Dermis blood vessel endothelial cell (primary cell): Measurements from ENCODE around the gene THPO. TPM values are rescaled to one million over a fixed set of nuclear protein-coding genes. Genes with fewer than 3 reads are reported as not detected.

Experiments used
- DNase-seq: peaks from one replicate; pipeline ENCODE4 v3.0.0; 2010
- total RNA-seq: library from RNA; depleted of rRNA; stranded (reverse); fragments of >200 nt; gene quantifications from 2 replicates; pipeline ENCODE4 v1.2.3, GENCODE V29; 2014

Gene THPO
- total RNA-seq: not detected in 2 replicates

DNA sequence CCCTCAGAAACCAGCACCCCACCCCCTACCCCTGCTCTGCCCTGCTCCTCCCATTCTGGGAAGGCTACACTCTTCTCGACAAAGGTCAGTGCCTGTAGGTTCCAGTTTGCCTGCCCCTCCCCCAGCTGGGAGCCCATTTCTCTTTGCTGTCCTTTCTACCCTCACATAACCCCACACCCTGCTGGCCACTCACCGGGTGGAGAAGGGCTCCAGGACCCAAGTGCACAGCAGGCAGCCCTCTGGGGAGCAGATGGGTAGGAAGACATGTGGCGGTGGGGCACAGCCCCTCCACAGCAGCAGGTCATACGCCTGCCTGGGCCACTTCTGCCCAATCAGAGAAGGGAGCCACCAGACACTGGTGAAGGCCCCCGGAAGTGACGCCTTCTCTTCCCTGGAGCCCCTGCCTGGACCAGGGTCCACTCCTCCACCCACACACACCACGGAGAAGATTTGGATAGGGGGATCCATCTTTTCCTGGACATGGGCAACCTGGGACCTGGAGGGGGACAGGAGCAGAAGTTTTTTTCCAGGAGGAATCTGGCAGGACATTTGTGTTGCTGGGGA, at the start of gene THPO:
THPO (minus strand) TSS at position 326 of the 564 bp plus-strand sequence. CDS start 1,948 bp downstream, outside the sequence.
- DNase-seq: no peak

- DNase-seq: peak; percentile 28
These were observed 48.7 kb upstream of the THPO start for GRCh38 chr3:184426691-184427141.

- no peak for DNase-seq
These were observed 45.6 kb upstream of the THPO start for GRCh38 chr3:184423561-184423960.

GRCh38 chr3:184419171-184419570, 41.2 kb upstream of the THPO start:
- DNase-seq: no peak

- peak; percentile 84 for DNase-seq
These were observed 39.8 kb upstream of the THPO start for GRCh38 chr3:184417619-184418327.

GRCh38 chr3:184415203-184415490, 37.1 kb upstream of the THPO start:
- no peak for DNase-seq

DNA sequence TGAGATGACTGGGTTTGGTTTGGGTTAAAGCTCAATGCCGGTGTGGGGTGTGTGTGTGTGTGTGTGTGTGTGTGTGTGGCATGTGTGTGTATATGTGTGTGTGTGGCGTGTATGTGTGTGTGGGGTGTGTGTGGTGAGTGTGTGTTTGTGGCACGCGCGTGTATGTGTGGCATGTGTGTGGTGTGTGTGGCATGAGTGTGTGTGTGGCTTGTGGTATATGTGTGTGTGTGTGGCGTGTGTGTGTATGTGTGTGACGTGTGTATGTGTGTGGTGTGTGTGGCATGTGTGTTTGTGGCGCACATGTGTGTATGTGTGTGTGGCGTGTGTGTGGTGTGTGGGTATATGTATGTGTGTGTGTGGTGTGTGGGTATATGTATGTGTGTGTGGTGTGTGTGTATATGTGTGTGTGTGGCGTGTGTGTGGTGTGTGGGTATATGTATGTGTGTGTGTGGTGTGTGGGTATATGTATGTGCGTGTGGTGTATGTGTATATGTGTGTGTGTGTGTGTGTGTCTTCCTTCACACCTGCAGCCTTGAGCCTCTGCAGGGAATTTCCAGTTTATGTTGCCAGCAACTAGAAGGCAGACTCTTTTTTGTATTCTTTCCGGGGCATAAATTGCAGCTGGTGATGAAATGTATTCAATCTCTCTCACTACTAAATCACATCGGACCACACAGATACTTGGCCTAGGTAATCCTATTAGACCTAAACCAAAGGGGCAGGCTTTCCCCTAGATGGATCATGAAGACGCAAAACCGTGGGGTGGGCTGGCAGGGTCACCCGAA, 36.6 kb upstream of the THPO start:
- no peak for DNase-seq

- no peak for DNase-seq
These were observed 32.0 kb upstream of the THPO start for GRCh38 chr3:184409946-184410500.

- DNase-seq: no peak
These were observed 31.4 kb upstream of the THPO start for GRCh38 chr3:184409331-184409926.

- DNase-seq: no peak
These were observed 27.3 kb upstream of the THPO start for GRCh38 chr3:184405075-184406030.

DNA sequence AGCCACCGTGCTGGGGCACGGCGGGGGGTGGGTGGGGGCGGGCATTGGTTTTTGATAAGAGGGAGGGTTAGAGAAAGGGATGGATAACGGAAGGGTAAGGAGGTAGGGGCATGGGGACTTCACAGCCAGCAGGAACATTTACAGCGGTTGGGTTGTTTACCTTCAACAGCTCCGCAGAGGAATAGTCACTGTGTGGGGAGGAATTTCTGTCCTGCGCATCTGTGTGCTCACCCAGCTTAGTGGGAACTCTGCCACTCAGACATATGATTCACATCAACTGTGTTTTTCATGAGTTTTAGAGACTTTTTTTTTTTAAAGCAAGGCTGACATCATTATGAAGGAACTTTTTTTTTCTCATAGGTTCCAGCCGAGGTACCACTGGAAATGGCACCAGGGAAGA, 21.4 kb upstream of the THPO start:
- peak; percentile 16 for DNase-seq

- no peak for DNase-seq
These were observed 17.3 kb upstream of the THPO start for GRCh38 chr3:184395320-184395660.

GRCh38 chr3:184391266-184391665, 13.3 kb upstream of the THPO start:
- no peak for DNase-seq

- DNase-seq: no peak
These were observed 12.0 kb upstream of the THPO start for GRCh38 chr3:184389935-184390528.

DNA sequence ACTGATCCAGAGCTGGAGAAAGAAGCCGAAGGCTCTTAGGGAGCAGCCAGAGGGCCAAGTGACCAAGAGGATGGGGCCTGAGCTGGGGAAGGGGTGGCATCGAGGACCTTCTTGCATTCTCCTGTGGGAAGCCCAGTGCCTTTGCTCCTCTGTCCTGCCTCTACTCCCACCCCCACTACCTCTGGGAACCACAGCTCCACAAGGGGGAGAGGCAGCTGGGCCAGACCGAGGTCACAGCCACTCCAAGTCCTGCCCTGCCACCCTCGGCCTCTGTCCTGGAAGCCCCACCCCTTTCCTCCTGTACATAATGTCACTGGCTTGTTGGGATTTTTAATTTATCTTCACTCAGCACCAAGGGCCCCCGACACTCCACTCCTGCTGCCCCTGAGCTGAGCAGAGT, 11.4 kb upstream of the THPO start:
- no peak for DNase-seq

- no peak for DNase-seq
These were observed 10.9 kb upstream of the THPO start for GRCh38 chr3:184388936-184389230.

DNA sequence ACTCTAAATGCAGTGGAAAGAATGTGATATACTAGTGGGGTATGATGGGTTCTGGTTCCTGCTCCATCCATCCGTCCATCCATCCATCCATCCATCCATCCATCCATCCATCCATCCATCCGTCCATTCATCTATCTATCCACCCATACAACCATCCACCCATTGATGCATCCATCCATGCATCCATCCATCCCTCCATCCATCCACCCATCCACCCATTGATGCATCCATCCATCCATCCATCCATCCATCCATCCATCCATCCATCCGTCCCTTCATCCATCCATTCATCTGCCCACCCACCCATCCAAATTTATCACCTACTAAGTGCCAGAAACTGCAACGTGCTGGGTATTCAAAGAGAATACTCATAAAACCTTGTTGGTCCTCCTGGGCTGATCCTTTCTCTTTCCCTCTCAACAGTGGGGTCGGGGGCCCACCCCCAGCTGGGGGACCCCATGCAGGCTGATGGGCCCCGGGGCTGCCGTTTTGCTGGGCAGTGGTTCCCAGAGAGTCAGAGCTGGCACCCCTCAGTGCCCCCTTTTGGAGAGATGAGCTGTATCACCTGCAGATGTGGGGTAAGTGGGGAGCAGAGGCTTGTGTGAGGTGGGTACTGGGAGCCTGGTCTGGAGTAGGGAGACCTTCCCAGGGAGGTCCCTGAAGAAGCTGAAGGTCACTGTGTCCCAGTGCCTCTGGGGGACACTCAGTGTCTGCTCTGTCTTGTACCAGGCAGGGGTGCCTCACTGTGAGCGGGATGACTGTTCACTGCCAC, 10.3 kb upstream of the THPO start:
- no peak for DNase-seq

DNA sequence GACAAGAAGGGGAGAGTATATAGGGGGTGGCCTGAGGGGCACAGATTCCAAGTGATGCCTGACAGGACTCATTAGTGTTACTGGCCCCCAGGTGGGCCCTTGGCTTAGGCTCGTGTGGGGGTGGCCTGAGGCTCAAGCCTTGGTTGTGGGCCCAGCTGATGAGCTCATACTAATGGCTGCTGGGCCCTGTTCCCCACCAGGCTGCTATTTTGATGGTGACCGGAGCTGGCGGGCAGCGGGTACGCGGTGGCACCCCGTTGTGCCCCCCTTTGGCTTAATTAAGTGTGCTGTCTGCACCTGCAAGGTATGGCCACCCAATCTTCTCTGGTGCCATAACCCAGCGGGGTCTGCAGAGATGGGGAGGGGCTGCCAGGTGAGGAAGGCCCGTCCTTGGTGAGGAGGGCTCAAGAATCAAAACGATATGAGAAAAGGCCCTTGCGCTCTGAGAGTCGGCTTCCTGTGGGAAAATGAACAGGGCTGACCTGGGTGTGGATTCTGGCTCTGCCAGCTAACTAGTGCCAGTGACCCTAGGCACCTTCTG, 9.2 kb upstream of the THPO start:
- DNase-seq: no peak

GRCh38 chr3:184386047-184386806, 8.2 kb upstream of the THPO start:
- DNase-seq: no peak

DNA sequence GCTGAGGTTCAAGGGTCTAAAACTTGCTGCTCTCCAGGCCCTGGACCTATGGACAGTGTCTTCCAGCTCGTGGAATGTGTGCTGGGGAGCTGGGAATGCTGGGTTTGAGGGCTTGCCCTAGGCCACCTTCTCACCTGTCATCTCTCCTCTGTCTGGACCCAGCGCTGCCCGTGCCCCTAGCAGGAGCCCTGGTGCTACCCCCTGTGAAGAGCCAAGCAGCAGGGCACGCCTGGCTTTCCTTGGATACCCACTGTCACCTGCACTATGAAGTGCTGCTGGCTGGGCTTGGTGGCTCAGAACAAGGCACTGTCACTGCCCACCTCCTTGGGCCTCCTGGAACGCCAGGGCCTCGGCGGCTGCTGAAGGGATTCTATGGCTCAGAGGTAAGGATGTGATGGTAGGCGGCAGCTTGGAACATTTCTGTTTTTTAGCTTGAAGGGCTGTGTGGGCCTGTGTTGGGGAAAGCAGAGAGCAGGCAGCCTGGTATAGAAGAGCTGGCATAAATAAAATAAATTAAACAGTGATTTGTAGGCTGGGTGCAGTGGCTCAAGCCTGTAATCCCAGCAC, 6.9 kb upstream of the THPO start:
- DNase-seq: no peak
